ENCODE results near the gene RIPOR3.

RIPOR3 gene

DNA sequence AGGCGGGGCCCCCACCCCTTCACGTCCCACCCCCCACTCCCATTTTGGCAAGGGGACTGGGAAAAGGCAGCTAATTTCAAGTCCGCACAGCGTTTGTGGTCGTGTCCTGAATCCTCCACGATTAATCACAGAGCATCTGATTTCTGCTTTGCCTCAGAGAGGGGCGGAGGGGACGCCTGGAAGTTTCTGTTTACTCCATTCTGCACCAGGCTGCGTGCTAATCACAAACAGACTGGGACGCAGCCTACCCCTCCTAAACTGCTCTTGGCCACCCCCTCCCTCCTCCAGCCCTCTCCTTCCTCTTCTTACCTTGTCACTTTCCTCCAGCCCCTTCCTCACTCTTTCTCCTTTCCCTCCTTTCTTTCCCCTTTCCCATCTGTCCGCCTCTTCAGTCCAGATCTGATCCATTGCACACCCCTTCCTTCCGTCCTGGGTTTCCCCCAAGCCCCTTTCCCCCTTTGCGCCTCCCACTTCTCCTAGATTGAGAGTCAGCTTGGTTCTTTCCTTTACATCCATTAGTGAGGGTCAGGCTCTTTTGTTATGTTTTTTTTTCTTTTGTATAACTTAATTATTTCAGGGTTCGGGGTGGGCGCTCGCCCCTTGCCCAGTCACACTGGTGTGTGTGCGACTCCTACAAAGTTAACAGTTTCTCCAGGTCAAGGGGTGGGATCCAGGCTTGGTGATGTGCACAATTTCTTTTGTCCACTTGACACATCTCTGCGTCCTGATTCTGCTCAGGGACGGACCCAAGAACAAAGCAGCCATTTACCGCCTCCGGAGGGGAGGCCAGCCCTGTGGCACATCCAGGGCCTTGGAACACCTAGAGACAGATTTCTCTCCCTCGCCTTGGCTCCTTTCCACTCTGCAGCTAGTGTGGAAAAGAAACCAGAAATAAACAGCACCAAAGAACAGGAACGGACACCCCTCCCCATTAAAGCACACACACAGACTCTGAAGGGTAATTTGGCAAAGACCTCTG lies 520 bp upstream of the RIPOR3 start:
- no peak overlapping the region for H3K9ac ChIP-seq (ENCODE audit: low read length in 5 of 5)
- no peaks in the 10 kb centered on the region for H3K36me3 ChIP-seq (ENCODE audit: control insufficient read depth in 5 of 5, insufficient read depth in 5 of 5, low read length in 5 of 5)
- H3K27me3 ChIP-seq (ENCODE audit: control insufficient read depth in 5 of 5, insufficient read depth in 4 of 5, low read length in 5 of 5): peaks cover 0 to 27% (median 13%) of the 10 kb centered on the region in 5 donors
- no peaks in the 10 kb centered on the region for H3K9me3 ChIP-seq (ENCODE audit: control insufficient read depth in 5 of 5, low read length in 5 of 5)
- H3K27ac ChIP-seq (ENCODE audit: low read depth, low read length): no peak overlapping the region
- H3K4me1 ChIP-seq (ENCODE audit: control insufficient read depth in 5 of 5, insufficient read depth in 5 of 5, low read length in 5 of 5): peaks cover 10 to 46% (median 31%) of the 10 kb centered on the region in 5 donors
- peak overlapping the region in 4 of 5 donors; percentile 26 to 60 (median 48) for H3K4me3 ChIP-seq (ENCODE audit: low read depth in 1 of 5, low read length in 5 of 5)

DNA sequence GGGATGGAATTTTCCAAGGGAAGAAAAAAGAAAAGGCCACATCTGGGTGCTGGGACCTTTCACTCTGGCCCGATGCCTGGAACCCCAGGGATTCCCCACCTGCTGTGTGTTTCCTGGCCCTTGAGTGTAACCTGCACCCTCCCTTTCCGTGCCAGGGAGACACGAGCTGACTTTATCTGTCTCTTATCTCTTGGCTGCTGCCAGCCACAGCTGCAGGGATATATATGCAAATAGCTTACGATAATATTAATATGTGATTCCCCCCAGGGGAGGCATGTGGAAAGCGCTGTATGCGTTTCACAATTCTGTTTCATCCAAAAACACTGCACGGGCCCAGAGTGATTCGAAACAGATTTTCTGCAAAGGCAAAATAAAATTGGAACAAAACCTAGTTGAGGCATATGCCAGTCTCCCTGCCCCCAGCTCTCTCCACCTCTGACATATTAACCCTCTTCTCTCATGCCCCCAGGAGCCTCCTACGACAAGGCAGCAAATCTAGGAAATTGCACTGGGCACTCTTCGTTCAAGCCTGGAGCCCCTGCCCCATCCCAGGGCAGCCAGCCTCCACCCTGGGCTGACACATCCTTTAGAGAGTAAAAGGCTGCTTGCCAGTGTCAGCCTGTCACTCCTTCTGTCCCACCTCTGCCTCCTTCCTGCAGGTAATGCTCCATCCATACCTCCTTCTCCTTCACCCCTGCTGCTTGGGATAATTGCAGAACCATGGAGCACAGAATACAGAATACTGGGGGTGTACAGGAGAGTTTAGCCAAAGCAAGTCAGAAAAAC lies 1.3 kb downstream of the RIPOR3 start:
- no peaks in the 10 kb centered on the region for H3K9me3 ChIP-seq (ENCODE audit: control insufficient read depth in 5 of 5, low read length in 5 of 5)
- H3K27me3 ChIP-seq (ENCODE audit: control insufficient read depth in 5 of 5, insufficient read depth in 4 of 5, low read length in 5 of 5): peaks cover 0 to 27% (median 13%) of the 10 kb centered on the region in 5 donors
- H3K4me3 ChIP-seq (ENCODE audit: low read depth in 1 of 5, low read length in 5 of 5): peak overlapping the region; percentile 26 to 60 (median 55)
- H3K27ac ChIP-seq (ENCODE audit: low read depth, low read length): no peak overlapping the region
- no peaks in the 10 kb centered on the region for H3K36me3 ChIP-seq (ENCODE audit: control insufficient read depth in 5 of 5, insufficient read depth in 5 of 5, low read length in 5 of 5)
- peaks cover 10 to 43% (median 30%) of the 10 kb centered on the region in 5 donors for H3K4me1 ChIP-seq (ENCODE audit: control insufficient read depth in 5 of 5, insufficient read depth in 5 of 5, low read length in 5 of 5)
- H3K9ac ChIP-seq (ENCODE audit: low read length in 5 of 5): peak overlapping the region in 1 of 5 donors; percentile 19

DNA sequence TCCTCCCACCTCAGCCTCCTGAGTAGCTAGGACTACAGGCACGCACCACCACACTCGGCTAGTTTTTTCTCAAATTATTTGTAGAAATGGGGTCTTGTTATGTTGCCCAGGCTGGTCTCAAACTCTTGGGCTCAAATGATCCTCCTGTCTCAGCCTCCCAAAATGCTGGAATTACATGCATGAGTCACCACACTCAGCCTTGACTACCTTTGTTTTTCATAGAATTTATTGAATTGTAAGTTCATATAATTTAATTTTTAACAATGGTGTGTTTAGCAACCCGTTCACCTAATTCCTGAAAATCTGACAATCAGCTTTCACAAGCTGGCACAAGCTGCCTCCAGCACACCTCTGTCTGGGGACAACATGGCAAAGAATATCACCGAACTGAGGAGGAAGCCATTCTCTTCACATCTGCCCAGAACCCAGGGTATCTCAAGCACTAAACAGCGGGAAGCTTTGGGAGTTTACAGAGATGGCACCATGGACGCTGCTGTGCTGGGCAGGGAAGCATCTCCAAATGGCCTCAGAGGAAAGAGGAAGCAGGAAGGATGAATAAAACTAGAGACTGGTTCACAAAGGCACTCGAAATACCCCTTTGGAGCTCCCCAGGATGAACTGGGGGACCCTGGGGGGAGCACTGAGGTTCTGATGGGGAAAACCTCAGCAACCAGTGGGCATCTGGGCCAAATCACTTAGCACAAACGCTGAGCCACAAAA lies 2.9 kb downstream of the RIPOR3 start:
- H3K9ac ChIP-seq (ENCODE audit: low read length in 5 of 5): no peak overlapping the region
- H3K27ac ChIP-seq (ENCODE audit: low read depth, low read length): no peak overlapping the region
- no peaks in the 10 kb centered on the region for H3K9me3 ChIP-seq (ENCODE audit: control insufficient read depth in 5 of 5, low read length in 5 of 5)
- H3K36me3 ChIP-seq (ENCODE audit: control insufficient read depth in 5 of 5, insufficient read depth in 5 of 5, low read length in 5 of 5): no peaks in the 10 kb centered on the region
- H3K4me3 ChIP-seq (ENCODE audit: low read depth in 1 of 5, low read length in 5 of 5): no peak overlapping the region
- H3K27me3 ChIP-seq (ENCODE audit: control insufficient read depth in 5 of 5, insufficient read depth in 4 of 5, low read length in 5 of 5): peaks cover 0 to 25% (median 13%) of the 10 kb centered on the region in 5 donors
- peaks cover 10 to 34% (median 28%) of the 10 kb centered on the region in 5 donors for H3K4me1 ChIP-seq (ENCODE audit: control insufficient read depth in 5 of 5, insufficient read depth in 5 of 5, low read length in 5 of 5)

DNA sequence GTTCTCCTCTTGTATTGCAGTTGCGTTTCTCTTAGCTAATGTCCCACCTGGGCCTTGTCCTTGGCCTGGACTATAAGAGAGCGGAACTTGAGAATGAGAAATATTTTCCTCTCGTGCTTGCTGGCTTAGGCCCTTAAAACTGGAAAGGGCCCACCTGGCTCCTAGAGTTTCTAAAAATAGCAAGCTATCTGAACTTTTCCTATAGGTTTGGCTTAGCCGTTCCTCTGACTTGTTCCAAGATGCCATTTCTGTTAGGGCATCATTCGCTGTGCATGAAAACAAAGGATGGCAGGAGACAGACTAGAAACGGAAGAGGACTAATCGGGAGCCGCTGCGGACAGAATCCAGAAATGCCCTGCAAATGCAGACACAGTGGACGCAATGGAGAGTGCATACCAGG lies 4.5 kb downstream of the RIPOR3 start:
- Histone ChIP-seq H3K9ac (ENCODE audit: low read length in 5 of 5) (no peak overlapping the region), H3K4me1 (ENCODE audit: control insufficient read depth in 5 of 5, insufficient read depth in 5 of 5, low read length in 5 of 5) (peaks cover 8 to 24% (median 22%) of the 10 kb centered on the region in 5 donors), H3K36me3 (ENCODE audit: control insufficient read depth in 5 of 5, insufficient read depth in 5 of 5, low read length in 5 of 5) (no peaks in the 10 kb centered on the region), H3K27ac (ENCODE audit: low read depth, low read length) (no peak overlapping the region), H3K9me3 (ENCODE audit: control insufficient read depth in 5 of 5, low read length in 5 of 5) (no peaks in the 10 kb centered on the region), H3K4me3 (ENCODE audit: low read depth in 1 of 5, low read length in 5 of 5) (no peak overlapping the region), H3K27me3 (ENCODE audit: control insufficient read depth in 5 of 5, insufficient read depth in 4 of 5, low read length in 5 of 5) (peaks cover 0 to 14% (median 8%) of the 10 kb centered on the region in 5 donors)

DNA sequence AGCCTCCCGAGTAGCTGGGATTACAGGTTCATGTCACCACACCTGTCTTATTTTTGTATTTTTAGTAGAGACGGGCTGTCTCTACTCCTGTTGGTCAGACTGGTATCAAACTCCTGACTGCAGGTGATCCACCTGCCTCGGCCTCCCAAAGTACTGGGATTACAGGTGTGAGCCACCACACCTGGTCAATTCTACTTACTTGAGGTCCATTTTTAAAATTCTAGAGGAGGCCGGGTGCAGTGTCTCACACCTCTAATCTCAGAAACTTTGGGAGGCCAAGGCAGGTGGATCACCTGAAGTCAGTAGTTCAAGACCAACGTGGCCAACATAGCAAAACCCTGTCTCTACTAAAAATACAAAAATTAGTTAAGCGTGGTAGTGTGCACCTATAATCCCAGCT lies 7.8 kb downstream of the RIPOR3 start:
- no peak overlapping the region for H3K27ac ChIP-seq (ENCODE audit: low read depth, low read length)
- H3K4me1 ChIP-seq (ENCODE audit: control insufficient read depth in 5 of 5, insufficient read depth in 5 of 5, low read length in 5 of 5): peaks cover 0 to 12% (median 10%) of the 10 kb centered on the region in 5 donors
- H3K9ac ChIP-seq (ENCODE audit: low read length in 5 of 5): no peak overlapping the region
- H3K9me3 ChIP-seq (ENCODE audit: control insufficient read depth in 5 of 5, low read length in 5 of 5): no peaks in the 10 kb centered on the region
- H3K4me3 ChIP-seq (ENCODE audit: low read depth in 1 of 5, low read length in 5 of 5): no peak overlapping the region
- H3K27me3 ChIP-seq (ENCODE audit: control insufficient read depth in 5 of 5, insufficient read depth in 4 of 5, low read length in 5 of 5): no peaks in the 10 kb centered on the region
- H3K36me3 ChIP-seq (ENCODE audit: control insufficient read depth in 5 of 5, insufficient read depth in 5 of 5, low read length in 5 of 5): no peaks in the 10 kb centered on the region

DNA sequence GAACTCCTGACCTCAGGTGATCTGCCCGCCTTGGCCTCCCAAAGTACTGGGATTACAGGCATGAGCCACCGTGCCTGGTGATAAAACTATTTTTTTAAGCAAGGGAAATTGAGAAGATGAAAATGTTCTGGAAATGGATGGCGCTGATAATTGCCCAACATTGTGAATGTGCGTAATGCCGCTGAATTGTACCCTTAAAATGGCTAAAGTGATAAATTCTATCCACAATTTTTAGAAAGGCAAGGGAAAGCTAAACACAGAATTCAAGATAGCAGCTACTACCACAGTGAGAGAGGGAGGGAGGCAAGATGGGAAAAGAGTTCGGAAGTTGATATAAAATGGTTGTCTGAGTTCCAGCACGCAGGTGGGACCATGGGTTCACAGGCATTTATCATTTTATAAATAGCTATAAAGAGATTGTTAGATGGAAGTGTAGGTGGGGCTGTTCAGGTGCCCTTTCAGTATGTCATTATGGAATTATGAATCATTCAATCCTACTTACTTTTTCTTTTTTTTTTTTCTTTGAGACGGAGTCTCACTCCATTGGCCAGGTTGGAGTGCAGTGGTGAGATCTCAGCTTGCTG lies 8.3 kb downstream of the RIPOR3 start:
- H3K36me3 ChIP-seq (ENCODE audit: control insufficient read depth in 5 of 5, insufficient read depth in 5 of 5, low read length in 5 of 5): no peaks in the 10 kb centered on the region
- H3K4me1 ChIP-seq (ENCODE audit: control insufficient read depth in 5 of 5, insufficient read depth in 5 of 5, low read length in 5 of 5): peaks cover 0 to 13% (median 12%) of the 10 kb centered on the region in 5 donors
- H3K9me3 ChIP-seq (ENCODE audit: control insufficient read depth in 5 of 5, low read length in 5 of 5): no peaks in the 10 kb centered on the region
- no peak overlapping the region for H3K4me3 ChIP-seq (ENCODE audit: low read depth in 1 of 5, low read length in 5 of 5)
- no peak overlapping the region for H3K9ac ChIP-seq (ENCODE audit: low read length in 5 of 5)
- H3K27me3 ChIP-seq (ENCODE audit: control insufficient read depth in 5 of 5, insufficient read depth in 4 of 5, low read length in 5 of 5): no peaks in the 10 kb centered on the region
- no peak overlapping the region for H3K27ac ChIP-seq (ENCODE audit: low read depth, low read length)

DNA sequence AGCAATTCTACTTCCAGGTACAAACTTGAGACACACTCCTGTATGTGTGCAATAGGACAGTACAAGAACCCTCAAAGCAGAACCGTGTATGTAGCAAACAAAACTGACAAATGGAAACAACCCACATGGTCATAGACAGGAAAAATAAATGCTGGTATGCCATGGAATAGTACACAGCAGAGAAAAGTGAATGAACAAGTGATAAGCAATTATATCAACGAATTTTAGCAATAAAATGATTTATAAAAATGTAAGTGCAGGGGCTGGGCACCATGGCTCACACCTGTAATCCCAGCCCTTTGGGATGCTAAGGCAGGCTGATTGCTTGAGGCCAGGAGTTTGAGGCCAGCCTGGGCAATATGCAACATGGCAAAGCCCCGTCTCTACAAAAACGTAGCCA lies 9.3 kb downstream of the RIPOR3 start:
- peaks cover 0 to 13% (median 12%) of the 10 kb centered on the region in 5 donors for H3K4me1 ChIP-seq (ENCODE audit: control insufficient read depth in 5 of 5, insufficient read depth in 5 of 5, low read length in 5 of 5)
- no peak overlapping the region for H3K27ac ChIP-seq (ENCODE audit: low read depth, low read length)
- no peak overlapping the region for H3K9ac ChIP-seq (ENCODE audit: low read length in 5 of 5)
- no peak overlapping the region for H3K4me3 ChIP-seq (ENCODE audit: low read depth in 1 of 5, low read length in 5 of 5)
- no peaks in the 10 kb centered on the region for H3K9me3 ChIP-seq (ENCODE audit: control insufficient read depth in 5 of 5, low read length in 5 of 5)
- H3K27me3 ChIP-seq (ENCODE audit: control insufficient read depth in 5 of 5, insufficient read depth in 4 of 5, low read length in 5 of 5): no peaks in the 10 kb centered on the region
- H3K36me3 ChIP-seq (ENCODE audit: control insufficient read depth in 5 of 5, insufficient read depth in 5 of 5, low read length in 5 of 5): no peaks in the 10 kb centered on the region

DNA sequence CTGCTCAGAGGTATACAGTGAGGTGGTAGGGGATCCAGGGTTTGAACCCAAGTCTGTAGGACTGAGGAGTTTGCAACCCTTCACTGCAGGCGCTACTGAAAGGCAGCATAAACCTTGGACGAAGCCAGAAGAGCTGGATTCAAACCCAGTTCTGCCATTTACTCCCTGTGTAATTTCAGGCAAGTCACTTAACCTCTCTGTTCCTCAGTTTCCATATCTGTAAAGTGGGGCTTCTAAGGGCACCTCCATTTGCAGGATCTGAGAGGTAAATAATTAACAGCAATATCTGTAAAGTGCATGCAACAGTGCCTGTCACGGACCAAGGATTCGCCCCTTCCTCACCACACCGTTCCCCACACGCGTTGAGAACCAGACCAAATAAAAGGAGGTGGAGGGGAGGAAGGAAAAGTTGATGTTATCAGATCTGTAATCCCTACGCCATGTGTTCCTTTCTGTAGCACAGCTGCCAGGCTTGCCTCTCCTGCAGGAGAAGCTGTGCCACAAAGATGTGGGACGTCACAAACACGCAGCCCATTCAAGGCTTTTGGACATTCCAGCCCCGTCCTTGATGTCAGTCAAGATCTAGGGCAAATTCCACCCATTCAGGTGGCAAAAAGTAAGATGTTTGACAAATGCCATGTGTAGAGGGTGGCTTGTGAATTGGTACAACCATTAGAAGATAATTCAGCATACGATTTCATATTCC lies 9.8 kb downstream of the RIPOR3 start:
- Histone ChIP-seq H3K27me3 (ENCODE audit: control insufficient read depth in 5 of 5, insufficient read depth in 4 of 5, low read length in 5 of 5) (no peaks in the 10 kb centered on the region), H3K9me3 (ENCODE audit: control insufficient read depth in 5 of 5, low read length in 5 of 5) (no peaks in the 10 kb centered on the region), H3K4me1 (ENCODE audit: control insufficient read depth in 5 of 5, insufficient read depth in 5 of 5, low read length in 5 of 5) (peaks cover 0 to 13% (median 12%) of the 10 kb centered on the region in 5 donors), H3K36me3 (ENCODE audit: control insufficient read depth in 5 of 5, insufficient read depth in 5 of 5, low read length in 5 of 5) (no peaks in the 10 kb centered on the region), H3K4me3 (ENCODE audit: low read depth in 1 of 5, low read length in 5 of 5) (no peak overlapping the region), H3K9ac (ENCODE audit: low read length in 5 of 5) (no peak overlapping the region), H3K27ac (ENCODE audit: low read depth, low read length) (no peak overlapping the region)
